Thyroid gland (tissue), 4 donors: Measurements from ENCODE around the gene HK2. TPM values are rescaled to one million over a fixed set of nuclear protein-coding genes. Genes with fewer than 3 reads are reported as not detected.

ENCODE experiments used
- DNase-seq, 2 donors: peaks; one replicate each; pipeline ENCODE4 v3.0.0-alpha.2; 2019
- H3K27ac ChIP-seq, 3 donors: fragments of 200-600 bp; sonication (generic); 1 replicate in 2 of 3; 2 replicates in 1 of 3; pipeline ENCODE4 v1.5.1; 2016 to 2019; ENCODE audit warnings: mild to moderate bottlenecking in 1 of 3, moderate library complexity in 1 of 3
- H3K27me3 ChIP-seq: fragments of 200-600 bp; sonication (generic); one replicate; pipeline ENCODE4 v1.5.1; 2019
- H3K36me3 ChIP-seq, 2 donors: fragments of 200-600 bp; sonication (generic); one replicate each; pipeline ENCODE4 v1.5.1; 2016 to 2019
- H3K4me1 ChIP-seq, 2 donors: fragments of 200-600 bp; sonication (generic); one replicate each; pipeline ENCODE4 v1.5.1; 2017 to 2019
- H3K4me3 ChIP-seq, 3 donors: fragments of 200-600 bp; sonication (generic); replicated peaks in 1 of 3; 1 replicate in 2 of 3; 2 replicates in 1 of 3; pipeline ENCODE4 v1.5.1; 2016; ENCODE audit warnings: mild to moderate bottlenecking in 1 of 3
- H3K9me3 ChIP-seq: fragments of 200-600 bp; sonication (generic); one replicate; pipeline ENCODE4 v1.5.1; 2017
- POLR2A ChIP-seq, 2 donors: fragments of 450-650 bp; IDR thresholded peaks; one replicate each; pipeline ENCODE4 v1.6.1; 2017; ENCODE audit warnings: antibody characterized with exemption in 2 of 2, mild to moderate bottlenecking in 2 of 2, moderate library complexity in 1 of 2
- WGBS, 2 donors: methylation state at CpG; one replicate each; pipeline ENCODE4 v1.1.5; 2017; 5-methylcytosine and 5-hydroxymethylcytosine counted together
- intact Hi-C: fragments of 100-400 bp; cut with DNase I; formaldehyde crosslinking; loops from one replicate; pipeline ENCODE4 v1.15.1; 2023
- total RNA-seq, 4 donors: library from RNA; depleted of rRNA; stranded (reverse); fragments of >200 nt; gene quantifications; one replicate each; pipeline ENCODE4 v1.2.3, GENCODE V29; 2016
- TF ChIP-seq, protein P1 (sequence below), 6 experiments: fragments of 200-600 bp in 3 of 6; fragments of 450-650 bp in 3 of 6; sonication (generic) in 3 of 6; IDR thresholded peaks; one replicate each; pipeline ENCODE4 v1.5.1; 2016 to 2019; ENCODE audit warnings: antibody characterized with exemption in 6 of 6, mild to moderate bottlenecking in 2 of 6, inconsistent platforms in 1 of 6, moderate library complexity in 1 of 6

Gene HK2
- total RNA-seq, 4 donors from 2014 or later, result 6.7 to 47.8 (median 26.9) TPM

DNA sequence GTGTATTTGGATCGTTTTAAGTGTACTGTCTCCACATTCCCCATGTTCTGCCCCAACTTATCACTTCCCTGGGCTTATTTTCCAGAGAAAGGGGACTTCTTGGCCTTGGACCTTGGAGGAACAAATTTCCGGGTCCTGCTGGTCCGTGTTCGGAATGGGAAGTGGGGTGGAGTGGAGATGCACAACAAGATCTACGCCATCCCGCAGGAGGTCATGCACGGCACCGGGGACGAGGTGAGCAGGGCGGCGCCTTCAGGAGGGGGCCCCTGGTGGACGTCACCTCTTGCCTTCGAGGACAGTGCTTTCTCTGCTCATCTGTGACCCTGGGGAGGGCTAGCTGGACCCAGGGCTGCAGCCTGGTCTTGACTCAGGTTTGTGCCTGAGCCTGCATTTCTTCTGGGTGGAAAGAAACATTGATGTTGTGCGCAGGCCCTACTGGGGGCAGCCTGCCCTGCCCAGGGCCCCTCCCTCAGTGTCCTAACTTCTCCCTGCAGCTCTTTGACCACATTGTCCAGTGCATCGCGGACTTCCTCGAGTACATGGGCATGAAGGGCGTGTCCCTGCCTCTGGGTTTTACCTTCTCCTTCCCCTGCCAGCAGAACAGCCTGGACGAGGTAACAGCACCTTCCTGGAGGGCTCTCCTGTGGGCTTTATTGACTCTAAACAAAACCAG is 47.8 kb downstream of the HK2 start:
- H3K27me3 ChIP-seq, result no peaks in the 10 kb centered on the region
- WGBS, 2 donors, result 90 to 91% methylated on average over 19 of the region's 19 CpGs
- no peaks in the 10 kb centered on the region for H3K4me1 ChIP-seq
- no peak for DNase-seq
- no peak overlapping the region for H3K4me3 ChIP-seq
- no peaks in the 10 kb centered on the region for H3K9me3 ChIP-seq
- H3K27ac ChIP-seq, result no peak overlapping the region
- intact Hi-C loops, result no loop called here
- TF ChIP-seq, protein P1, sequence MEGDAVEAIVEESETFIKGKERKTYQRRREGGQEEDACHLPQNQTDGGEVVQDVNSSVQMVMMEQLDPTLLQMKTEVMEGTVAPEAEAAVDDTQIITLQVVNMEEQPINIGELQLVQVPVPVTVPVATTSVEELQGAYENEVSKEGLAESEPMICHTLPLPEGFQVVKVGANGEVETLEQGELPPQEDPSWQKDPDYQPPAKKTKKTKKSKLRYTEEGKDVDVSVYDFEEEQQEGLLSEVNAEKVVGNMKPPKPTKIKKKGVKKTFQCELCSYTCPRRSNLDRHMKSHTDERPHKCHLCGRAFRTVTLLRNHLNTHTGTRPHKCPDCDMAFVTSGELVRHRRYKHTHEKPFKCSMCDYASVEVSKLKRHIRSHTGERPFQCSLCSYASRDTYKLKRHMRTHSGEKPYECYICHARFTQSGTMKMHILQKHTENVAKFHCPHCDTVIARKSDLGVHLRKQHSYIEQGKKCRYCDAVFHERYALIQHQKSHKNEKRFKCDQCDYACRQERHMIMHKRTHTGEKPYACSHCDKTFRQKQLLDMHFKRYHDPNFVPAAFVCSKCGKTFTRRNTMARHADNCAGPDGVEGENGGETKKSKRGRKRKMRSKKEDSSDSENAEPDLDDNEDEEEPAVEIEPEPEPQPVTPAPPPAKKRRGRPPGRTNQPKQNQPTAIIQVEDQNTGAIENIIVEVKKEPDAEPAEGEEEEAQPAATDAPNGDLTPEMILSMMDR (IDR thresholded peaks at IDR 0.05), result no peak
- no peak for TF ChIP-seq POLR2A (IDR thresholded peaks at IDR 0.05)
- H3K36me3 ChIP-seq, result peaks cover 13 to 16% of the 10 kb centered on the region in 2 donors

DNA sequence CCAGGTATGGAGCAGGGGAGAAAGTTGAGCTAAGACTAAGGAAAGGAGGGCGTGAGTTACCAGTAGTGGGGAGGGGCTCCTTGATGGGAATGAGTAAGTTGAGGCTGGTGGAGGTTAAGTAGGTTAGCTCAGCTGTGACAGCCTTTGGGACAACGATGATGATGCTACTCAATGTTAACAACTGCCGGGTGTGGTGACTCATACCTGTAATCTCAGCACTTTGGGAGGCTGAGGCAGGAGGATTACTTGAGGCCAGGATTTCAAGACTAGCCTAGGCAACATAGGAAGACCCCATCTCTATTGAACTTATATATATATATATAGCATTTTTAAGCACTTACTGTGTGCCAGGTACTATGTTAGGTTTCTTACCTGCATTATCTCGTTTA is 48.4 kb downstream of the HK2 start:
- TF ChIP-seq, protein P1 (IDR thresholded peaks at IDR 0.05), result no peak
- DNase-seq, result no peak
- H3K4me3 ChIP-seq, result no peak overlapping the region
- H3K36me3 ChIP-seq, result peaks cover 16 to 18% of the 10 kb centered on the region in 2 donors
- H3K9me3 ChIP-seq, result no peaks in the 10 kb centered on the region
- intact Hi-C loops, result no loop called here
- no peaks in the 10 kb centered on the region for H3K4me1 ChIP-seq
- H3K27me3 ChIP-seq, result no peaks in the 10 kb centered on the region
- no peak overlapping the region for H3K27ac ChIP-seq
- 82 to 89% methylated on average over 4 of the region's 4 CpGs for WGBS, 2 donors

DNA sequence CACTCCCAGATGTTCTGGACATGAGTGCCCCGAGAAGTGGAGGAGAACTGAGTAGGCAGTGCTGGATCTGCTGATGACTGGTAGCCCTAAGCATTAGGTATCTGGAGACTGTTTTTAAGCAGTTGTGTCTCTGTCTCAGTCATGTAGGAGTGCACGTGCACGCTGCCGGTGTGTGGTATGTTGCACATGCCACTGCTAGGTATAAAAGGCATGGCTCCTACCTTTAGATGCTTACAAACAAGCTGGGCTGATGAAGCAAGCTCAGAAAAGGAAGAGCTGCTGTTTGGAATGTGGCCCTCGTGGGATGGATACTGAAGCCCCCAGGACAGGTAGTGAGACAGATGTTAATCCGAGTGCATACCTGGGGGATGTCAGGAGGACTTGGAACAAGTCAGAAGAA is 49.1 kb downstream of the HK2 start:
- no peak for TF ChIP-seq POLR2A (IDR thresholded peaks at IDR 0.05)
- TF ChIP-seq, protein P1 (IDR thresholded peaks at IDR 0.05), result no peak
- H3K9me3 ChIP-seq, result no peaks in the 10 kb centered on the region
- no peaks in the 10 kb centered on the region for H3K4me1 ChIP-seq
- no peak overlapping the region for H3K4me3 ChIP-seq
- intact Hi-C loops, result no loop called here
- no peaks in the 10 kb centered on the region for H3K27me3 ChIP-seq
- DNase-seq, result no peak
- 91 to 92% methylated on average over 6 of the region's 6 CpGs for WGBS, 2 donors
- peaks cover 17 to 18% of the 10 kb centered on the region in 2 donors for H3K36me3 ChIP-seq
- no peak overlapping the region for H3K27ac ChIP-seq

DNA sequence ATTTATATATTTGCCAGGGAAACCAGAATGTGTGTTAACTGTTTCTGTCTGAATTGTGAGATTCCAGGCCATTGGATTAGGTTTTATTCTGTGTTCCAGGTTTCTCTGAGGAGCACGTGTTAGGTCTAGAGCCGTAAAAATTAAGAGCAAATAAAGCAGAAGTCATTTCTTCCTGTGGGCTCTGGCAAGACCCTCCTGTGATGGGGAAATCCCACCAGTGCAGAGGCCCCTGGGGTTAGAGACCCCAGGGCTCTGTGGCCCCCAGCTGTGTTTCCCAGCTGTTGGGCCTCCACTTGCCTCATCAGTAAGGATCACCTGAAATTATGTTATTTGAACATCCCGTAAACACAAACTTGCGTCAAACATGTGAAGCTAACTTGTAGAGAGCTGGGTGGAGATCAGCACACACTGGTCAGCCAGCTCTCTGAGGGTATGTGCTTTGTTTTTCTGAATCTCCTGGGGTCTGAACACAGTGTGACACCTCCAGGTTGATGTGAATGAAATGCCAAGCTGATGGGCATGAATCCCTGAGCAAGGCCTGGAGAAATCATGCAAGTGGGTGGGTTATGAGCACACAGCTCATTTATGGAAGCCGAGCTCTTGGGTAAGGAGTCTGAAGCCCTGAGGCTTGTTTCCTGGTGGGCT is 50.3 kb downstream of the HK2 start:
- DNase-seq, result no peak
- peaks cover 21 to 31% of the 10 kb centered on the region in 2 donors for H3K36me3 ChIP-seq
- 92 to 93% methylated on average over 5 of the region's 5 CpGs for WGBS, 2 donors
- no peaks in the 10 kb centered on the region for H3K4me1 ChIP-seq
- no peak for TF ChIP-seq POLR2A (IDR thresholded peaks at IDR 0.05)
- TF ChIP-seq, protein P1 (IDR thresholded peaks at IDR 0.05), result no peak
- H3K9me3 ChIP-seq, result no peaks in the 10 kb centered on the region
- no peaks in the 10 kb centered on the region for H3K27me3 ChIP-seq
- intact Hi-C loops, result no loop called here
- no peak overlapping the region for H3K4me3 ChIP-seq
- no peak overlapping the region for H3K27ac ChIP-seq

DNA sequence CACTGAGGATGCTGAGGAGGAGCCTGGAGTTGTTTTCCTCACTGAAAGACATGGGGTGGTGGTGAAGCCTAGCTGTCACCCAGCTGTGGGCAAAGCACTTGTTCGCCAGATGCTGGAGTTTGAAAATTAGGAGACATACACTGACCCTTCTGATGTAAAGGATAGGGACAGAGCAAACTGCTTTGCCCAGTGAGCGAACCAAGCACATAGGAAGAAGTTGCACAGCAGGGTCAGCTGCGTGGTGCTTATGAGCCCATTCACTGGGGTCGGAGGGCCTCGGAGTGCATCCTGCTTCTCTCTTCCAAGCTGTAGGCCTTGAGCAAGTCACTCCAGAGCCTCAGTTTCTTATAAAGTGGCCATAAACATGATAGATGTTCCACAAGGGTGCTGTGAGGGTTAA is 50.9 kb downstream of the HK2 start:
- H3K4me1 ChIP-seq, result no peaks in the 10 kb centered on the region
- H3K36me3 ChIP-seq, result peaks cover 21 to 33% of the 10 kb centered on the region in 2 donors
- H3K9me3 ChIP-seq, result no peaks in the 10 kb centered on the region
- H3K27me3 ChIP-seq, result no peaks in the 10 kb centered on the region
- WGBS, 2 donors, result 97 to 98% methylated on average over 5 of the region's 5 CpGs
- intact Hi-C loops, result no loop called here
- H3K27ac ChIP-seq, result no peak overlapping the region
- no peak for TF ChIP-seq POLR2A (IDR thresholded peaks at IDR 0.05)
- TF ChIP-seq, protein P1 (IDR thresholded peaks at IDR 0.05), result no peak
- no peak overlapping the region for H3K4me3 ChIP-seq
- no peak for DNase-seq
